HG02870 (cell line): ENCODE data around the gene DDX54.

ENCODE experiments used
- ATAC-seq: cut with Tn5 transposase; IDR thresholded peaks from one replicate; pipeline ENCODE4 v1.9.1; 2021; ENCODE audit warnings: mild to moderate bottlenecking, moderate library complexity; ENCODE audit not compliant: unreplicated experiment

The DDX54 gene

DNA sequence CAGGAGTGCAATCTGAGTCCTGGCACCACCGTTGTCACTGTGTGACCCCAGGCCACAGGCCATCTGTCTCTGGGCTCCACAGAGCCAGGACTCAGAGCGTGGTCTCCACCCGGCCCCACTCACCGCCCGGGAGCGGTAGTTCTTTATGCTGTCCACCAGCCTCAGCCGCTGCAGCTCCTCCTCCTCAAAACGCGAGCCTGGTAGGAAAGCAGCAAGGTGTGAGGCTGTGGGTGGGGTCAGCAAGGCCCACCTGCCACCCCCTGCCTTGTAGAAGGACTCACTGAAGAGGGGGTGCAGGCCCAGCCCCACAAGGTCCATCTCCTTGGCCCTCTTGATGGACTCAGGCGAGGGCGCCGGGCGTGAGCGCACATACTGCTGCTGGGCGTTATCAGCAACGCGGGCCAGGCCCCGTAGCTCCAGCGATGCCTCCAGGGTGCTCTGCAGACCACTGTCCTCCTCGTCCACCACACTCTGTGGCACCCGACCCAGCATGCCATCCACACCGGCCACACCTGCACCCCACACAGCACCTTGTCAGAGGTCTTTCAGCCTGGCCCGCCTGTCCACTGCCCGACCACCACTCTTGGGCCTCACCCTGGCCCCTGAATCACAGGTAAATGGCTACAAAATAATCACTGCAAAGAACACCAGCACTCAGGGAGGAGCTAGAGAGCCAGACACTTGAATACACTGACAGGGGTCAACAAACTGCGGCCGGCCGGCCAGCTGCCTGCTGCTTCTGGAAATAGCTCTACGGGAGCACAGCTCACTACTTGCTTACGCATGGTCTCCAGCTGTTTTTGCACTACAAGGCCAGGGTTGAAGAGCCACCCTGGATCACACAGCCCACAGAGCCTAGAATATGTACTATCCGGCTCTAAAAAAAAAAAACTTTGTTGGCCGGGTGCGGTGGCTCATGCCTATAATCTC, 19.5 kb downstream of the DDX54 start:
- ATAC-seq = no peak

DNA sequence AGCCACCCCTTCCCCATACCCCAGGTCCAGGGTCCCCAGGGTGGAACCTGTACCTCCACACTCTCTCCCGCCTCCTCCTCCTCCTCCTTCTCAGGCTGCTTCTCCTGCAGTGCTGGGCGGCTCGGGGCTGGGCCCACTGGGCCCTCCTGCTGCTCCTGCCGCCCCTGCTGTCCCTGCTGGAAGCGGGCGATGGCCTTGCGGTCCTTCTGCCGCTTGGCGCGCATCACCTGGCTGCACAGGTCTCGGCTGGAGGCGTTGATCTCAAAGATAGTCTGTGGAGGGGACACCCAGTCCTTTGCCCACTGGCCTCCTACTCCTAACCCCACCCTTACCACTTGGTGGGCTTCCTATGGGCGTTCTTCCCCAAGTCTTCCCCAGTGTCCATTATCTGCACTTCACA, 21.3 kb downstream of the DDX54 start:
- ATAC-seq = no peak

DNA sequence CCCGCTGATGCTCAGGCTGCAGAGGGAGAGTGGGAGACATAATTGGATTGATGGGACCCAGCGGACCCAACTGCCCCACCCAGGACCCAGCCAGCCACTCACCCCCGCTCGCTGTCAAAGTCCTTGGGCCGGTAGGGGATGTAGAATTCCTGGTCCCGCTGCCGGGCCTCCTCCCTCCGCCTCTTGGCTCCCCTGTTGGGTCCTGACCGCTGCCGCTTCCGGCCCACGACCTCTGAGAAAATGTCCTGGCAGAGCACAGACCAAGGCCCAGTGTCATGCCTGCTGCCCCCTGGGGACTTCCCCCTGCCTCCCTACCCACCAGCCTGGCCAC, 22.3 kb downstream of the DDX54 start:
- no peak for ATAC-seq

DNA sequence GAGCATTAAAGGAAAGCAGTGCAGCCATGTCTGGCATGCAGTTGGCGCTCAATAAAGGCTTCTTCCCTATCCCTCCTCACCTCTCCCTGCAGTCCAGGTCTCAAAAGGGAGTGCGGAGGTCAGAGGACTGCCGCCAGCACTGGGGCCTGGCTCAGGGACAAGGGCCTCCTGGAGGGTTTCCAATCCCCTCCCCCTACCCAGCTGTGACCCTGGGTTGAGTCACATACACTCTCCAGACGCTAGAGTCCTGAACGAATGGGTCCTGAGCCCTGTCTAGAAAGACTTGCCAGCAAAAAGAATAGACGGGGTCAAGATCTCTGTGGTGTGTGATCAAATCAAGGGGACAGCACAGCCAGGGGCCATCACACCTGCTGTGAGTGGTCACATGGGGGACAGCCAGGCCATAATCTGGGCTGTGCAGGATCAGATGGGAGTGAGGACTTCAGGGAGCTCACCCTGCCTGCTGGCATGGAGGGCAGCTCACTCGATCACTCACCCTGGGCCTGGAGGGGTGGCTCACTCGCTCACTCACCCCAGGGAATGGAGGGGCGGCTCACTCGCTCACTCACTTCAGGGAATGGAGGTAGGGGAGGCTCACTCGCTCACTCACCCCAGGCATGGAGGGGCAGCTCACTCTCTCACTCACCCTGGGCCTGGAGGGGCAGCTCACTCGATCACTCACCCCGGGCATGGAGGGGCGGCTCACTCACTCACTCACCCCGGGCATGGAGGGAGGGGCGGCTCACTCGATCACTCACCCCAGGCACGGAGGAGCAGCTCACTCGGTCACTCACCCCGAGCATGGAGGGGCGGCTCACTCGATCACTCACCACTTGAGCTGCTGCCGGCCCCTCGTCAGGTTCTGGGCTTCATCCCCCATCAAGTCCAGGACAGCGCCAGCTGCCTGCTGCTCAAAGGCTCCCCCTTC, 22.9 kb downstream of the DDX54 start:
- ATAC-seq = no peak

DNA sequence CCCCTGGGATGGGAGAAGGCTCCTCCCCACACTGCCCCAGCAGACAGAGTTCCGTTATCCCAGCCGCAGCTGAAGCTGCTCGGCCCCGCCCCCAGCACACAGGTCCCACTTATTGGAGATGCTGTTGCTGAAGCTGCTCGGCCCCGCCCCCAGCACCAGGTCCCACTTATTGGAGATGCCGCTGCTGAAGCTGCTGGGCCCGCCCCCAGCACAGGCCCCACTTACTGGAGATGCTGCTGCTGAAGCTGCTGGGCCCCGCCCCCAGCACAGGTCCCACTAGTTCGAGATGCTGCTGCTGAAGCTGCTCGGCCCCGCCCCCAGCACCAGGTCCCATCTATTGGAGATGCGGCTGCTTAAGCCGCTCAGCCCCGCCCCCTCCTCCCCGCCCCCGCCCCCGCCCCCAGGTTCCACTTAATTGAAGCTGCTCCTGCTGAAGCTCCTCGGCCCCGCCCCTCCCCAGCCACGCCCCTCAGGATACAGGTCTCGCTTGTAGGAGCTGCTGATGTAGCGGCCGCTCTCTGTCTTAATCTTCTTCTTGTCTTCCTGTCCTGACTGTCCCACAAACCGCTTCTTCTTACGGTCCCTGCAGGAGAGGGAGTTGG, 23.8 kb downstream of the DDX54 start:
- no peak for ATAC-seq

DNA sequence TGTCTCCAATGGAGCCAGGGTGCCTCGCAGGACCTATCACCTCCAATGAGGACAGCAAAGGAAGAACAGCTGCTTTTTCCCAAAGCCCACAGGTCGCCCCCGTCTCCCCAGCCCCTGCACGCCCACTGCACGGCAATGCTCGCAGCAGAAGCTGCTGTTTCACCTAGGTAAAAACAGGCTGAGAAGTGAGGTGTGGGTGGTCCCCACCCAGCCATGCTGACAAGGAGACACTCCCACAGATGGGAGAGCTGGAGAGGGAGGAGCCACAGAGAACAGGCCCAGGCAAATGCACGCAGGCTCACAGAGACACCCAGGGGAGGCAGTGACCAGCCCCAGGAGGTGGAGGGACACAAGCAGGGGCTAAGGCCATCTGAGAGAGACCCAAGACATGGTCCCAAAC, 25.3 kb downstream of the DDX54 start:
- ATAC-seq = no peak

DNA sequence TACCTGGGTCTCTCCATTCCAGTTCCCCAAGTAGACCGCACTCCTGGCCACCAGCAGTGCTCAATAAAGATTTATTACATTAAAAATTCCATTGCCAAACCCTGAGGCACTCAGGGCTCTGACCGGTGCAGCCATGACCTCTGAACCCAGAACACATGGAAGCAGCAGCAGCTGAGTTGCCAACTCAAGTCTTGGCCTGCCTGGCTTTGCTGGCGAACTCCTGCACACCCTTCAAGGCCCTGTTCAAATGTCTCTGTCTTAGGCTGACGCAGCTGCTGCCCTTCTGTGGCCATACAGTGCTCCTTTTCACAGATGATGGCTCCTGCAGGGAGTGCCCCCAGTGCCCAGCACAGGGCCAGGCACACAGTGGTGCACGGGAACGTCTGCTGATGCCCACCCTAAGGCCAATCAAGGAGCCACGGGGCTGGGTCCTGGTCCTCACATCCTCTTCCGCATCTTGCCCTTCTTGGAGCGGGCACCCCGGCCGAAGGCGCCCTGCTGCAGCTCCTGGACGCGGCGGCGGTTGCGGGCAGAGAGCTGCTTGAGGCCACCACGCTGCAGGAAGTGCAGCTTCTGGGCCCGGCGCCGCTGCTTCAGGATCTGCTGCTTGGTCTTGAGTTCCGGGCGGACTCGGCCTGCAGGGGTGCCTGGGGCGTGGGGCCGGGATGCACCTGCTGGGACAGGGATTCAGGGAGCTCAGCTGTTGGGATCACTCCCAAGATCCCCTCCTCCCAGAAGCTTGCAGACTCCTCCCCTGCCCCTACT, 26.7 kb downstream of the DDX54 start:
- ATAC-seq = no peak

DNA sequence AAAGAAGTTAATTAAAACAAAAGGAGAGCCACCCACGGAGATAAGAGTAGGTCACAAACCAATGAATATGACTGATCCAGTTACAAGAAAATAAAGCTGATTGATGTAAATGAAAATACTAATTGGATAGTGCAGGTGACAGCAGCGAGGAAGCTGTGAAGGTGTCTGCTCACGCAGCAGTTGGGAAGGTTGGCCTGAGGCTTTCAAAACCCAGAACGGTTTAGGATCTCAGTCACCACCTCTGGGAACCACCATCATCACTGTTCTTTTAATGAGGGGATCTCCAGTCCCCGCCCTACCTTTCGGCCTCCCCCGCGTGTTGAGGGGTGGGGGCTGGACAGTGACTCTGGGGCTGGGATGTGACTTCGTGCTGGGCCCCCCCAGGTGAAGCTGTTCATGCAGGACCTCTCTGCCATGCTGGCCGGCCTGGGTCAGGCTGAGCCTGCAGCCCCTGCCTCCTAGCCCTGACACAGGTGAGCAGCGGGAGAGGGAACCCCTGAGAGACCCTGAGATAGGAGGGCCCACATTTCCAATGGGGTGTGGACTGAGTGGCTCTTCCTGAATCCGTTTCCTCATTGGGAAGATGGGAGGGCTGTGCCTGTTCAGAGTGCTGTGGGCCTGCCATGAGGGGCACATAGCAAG, 27.9 kb downstream of the DDX54 start:
- no peak for ATAC-seq

DNA sequence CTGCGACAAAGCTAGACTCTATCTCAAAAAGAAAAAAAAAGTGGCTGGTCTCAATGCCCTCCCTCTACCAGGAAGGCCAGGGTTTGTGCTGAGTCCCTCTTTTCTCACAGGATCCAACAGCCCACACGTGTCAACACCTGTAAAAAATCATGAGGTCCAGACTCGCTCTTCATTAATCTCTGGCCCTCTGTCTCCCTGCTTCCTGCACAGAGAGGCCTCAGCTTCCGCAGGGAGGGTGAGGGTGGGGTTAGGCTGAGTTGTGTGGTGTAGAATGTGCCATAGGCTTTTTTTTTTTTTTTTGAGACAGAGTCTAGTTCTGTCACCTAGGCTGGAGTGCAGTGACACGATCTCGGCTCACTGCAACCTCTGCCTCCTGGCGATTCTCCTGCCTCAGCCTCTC, 29.6 kb downstream of the DDX54 start:
- ATAC-seq = no peak

DNA sequence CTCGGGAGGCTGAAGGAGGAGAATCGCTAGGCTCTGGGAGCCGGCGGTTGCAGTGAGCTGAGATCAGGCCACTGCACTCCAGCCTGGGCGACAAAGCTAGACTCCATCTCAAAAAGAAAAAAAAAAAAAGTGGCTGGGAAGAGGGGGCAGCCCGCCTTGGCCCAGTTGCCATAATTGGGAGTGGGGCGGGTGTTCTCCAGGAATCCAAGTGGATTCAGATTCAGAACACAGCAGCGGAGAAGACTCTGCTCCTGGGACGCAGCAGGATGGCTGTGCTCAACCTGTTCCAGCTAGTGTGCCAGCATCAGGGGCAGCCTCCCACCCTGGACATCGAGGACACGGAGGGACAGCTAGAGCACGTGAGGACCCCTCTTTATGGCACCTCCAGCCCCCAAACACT, 30.2 kb downstream of the DDX54 start:
- ATAC-seq = no peak

DNA sequence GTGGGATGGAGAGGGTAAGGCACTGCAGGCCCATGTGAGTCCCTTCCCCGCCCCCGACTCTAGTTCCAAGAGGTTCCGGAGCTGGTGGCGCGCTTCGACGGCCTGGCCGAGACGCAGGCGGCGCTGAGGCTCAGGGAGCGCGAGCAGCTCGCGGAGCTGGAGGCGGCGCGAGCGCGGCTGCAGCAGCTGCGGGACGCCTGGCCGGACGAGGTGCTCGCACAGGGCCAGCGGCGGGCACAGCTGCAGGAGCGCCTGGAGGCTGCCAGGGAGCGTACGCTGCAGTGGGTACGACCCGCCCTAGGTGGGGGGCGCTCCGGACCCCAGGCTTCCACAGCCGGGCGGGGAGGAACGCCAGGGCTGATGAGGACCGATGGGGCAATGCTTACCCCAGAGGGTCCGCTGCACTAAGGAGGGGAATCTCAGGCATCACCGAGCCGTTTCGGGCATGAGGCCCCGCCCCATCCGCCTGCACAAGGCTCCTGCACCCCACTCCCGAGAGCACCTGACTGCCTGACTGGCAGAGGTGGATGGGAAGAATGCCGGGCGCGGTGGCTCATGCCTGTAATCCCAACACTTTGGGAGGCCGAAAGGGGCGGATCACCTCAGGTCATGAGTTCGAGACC, 30.8 kb downstream of the DDX54 start:
- ATAC-seq = no peak

DNA sequence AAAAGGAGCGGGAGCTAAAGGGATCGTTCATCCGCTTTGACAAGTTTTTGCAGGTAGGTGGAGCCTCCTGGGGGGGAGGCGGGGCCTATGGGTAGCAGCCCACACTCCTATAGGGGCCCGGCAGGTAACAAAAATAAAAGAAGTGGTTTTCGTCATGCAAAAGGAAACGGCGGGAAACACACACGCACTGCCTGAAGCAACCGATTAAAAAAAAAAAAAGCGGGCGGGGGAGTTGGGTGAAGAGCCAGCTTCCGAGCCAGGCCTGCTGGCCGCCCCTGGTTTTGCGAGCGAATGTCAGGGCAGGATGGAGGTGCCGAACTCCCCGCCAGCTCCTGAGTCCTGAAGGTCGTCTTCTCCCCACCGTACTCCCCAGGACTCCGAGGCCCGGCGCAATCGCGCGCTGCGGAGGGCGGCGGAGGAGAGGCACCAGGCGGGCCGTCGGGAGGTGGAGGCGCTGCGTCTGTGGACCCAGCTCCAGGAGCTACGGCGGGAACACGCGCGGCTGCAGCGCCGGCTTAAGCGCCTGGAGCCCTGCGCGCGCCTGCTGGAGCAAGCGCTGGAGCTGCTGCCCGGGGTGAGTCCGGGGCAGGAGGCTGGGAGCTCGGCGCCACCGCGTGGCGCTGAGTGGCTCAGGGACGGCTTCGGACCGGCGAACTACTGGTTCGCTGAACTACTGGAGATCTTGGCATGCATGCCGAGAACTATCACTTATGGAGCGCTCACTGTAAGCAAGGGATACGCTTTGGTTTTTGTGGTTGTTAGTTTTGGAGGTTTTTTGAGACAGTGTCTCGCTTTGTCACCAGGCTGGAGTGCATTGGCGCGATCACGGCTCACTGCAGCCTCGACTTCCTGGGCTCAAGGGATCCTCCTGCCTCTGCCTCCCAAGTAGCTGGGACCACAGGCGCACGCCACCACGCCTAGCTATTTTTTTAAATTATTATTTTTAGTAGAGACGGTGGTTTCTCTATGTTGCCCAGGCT, 32.2 kb downstream of the DDX54 start:
- ATAC-seq = peak; percentile 44

DNA sequence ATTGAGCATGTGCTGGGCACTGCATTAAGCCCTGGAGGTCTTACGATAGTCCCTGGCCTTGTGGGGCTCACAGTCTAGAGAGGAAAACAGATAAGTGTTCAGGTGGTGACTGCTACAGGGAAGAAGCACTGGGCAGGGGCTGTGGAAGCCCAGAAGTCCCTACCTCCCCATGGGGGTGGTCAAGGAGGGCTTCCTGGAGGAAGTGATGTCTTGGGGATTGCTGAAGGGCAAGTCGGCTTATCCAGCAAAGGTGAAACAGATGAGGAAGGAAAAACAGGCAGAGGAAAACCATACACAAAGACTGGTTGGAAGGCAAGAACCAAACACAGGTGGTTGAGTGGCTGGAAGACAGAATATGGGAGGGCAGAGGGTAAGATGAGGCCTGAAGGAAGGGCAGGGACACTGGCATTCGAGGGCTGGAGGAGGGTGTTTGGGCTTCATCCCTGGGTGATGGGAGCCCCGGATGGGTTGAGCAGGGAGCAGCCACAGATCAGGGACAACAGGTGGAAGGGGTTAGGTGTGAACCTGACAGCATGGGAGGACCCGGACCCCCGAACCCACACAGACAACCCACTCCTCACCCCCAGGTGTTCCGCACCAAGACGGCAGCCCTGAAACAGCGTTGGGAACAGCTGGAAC, 33.0 kb downstream of the DDX54 start:
- ATAC-seq = no peak

DNA sequence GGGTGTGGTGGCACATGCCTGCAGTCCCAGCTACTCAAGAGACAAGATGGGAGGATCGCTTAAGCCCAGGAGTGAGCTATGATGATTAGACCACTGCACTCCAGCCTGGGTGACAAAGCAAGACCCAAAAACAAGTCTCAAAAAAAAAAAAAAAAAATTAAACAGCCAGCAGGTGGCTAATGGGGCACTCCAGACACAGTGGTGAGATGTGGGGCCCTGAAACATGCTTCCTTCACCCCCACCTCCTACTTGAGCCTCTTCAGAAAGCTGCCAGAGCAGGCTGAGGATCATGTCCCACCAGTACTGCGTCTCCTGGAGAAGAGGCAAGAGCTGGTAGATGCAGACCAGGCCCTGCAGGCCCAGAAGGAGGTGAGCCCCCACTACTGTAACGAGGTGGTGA, 33.6 kb downstream of the DDX54 start:
- ATAC-seq = no peak

DNA sequence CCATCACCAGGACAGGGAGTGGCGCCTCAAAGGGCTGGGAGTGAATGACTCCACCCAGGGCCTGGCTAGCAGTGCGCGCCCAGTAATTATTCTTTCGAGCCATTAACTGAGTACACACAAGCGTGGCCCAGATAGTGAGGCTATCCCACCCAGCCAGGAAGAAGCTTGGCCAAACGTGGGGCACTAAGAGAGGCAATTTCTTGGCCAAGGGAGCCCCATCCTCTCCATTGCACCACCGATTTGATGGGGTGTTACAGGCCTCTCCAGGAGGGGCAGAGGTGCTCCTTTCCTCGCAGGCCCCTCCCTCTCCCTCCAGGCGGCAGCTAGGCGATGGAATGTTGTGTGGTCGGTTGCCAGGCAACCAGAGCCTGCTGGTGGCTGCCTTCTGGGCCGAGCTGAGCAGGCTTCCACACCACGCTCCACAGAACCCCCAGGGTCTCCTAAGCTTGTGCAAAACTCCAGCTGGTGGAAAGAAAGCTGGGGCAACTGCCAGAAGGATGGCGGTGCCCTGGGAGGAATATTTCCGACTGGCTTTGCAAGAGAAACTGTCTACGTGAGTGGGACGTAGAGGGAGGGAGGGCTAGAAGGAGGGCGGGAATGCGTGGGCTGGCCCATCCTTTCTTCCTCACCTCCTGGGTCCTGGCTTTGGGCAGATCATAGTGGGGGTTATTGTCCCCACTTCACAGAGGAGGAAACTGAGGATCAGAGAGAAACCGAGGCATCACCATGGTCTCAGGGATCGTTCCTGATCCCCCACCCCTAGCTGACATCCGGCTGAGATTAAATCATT, 35.7 kb downstream of the DDX54 start, which contains the start of gene CFAP73:
TSS of gene CFAP73 (plus strand) at position 364 of the 790 bp plus-strand sequence. CDS start at position 498, 134 bp downstream.
- no peak for ATAC-seq

DNA sequence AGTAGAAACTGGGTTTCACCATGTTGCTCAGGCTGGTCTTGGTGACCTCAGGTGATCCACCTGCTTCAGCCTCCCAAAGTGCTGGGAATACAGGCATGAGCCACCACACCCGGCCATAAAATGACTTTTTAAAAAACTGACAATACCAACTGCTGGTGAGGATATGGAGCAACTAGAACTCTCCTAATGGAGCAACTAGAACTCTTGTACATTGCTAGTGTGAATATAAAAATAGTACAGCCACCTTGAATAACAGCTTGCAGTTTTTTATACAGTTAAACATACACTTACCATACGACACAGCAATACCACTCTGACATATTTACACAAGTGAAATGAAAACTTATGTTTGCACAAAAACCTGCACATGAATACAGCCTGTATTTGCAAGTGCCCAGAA, 38.3 kb downstream of the DDX54 start:
- no peak for ATAC-seq
